Measurements from ENCODE around the gene P2RY8.

GRCh38 chrX:1524874-1525582 lies 12.0 kb downstream of the P2RY8 start:
- TF ChIP-seq CTCF (conservative IDR thresholded peaks at IDR 0.05; ENCODE audit: low read depth, low read length) (no peak), RFX5 (IDR thresholded peaks at IDR 0.05; ENCODE audit: low read depth, low read length) (no peak), CHD1 (IDR thresholded peaks at IDR 0.05; ENCODE audit: low read depth, low read length) (no peak), POLR2A (IDR thresholded peaks at IDR 0.05; ENCODE audit: low read depth, low read length) (no peak), CEBPB (IDR thresholded peaks at IDR 0.05; ENCODE audit: low read depth, low read length) (no peak), ELK1 (IDR thresholded peaks at IDR 0.05; ENCODE audit: borderline replicate concordance, low read depth, low read length) (no peak), BHLHE40 (IDR thresholded peaks at IDR 0.05; ENCODE audit: low read depth, low read length) (no peak), NFE2L2 (IDR thresholded peaks at IDR 0.05; ENCODE audit: low read depth, low read length) (no peak), USF2 (IDR thresholded peaks at IDR 0.05; ENCODE audit: low read depth, low read length) (no peak), FOS (IDR thresholded peaks at IDR 0.05; ENCODE audit: low read depth, low read length) (no peak), MAFK (IDR thresholded peaks at IDR 0.05; ENCODE audit: low read depth, low read length) (no peak)
